WI38 (cell line): ENCODE results near the gene SQSTM1.

Experiments
- H3K4me3 ChIP-seq: 2 replicates; pipeline ENCODE4 v1.5.1; 2011; ENCODE audit warnings: low read depth, mild to moderate bottlenecking, control low read depth, low read length
- CTCF ChIP-seq: IDR thresholded peaks from 2 replicates; pipeline ENCODE4 v1.5.1; 2012; ENCODE audit warnings: low read depth, mild to moderate bottlenecking, control low read depth, low read length

SQSTM1 gene

GRCh38 chr5:179817890-179818745, 2.6 kb upstream of the SQSTM1 start:
- no peak for TF ChIP-seq CTCF

GRCh38 chr5:179818746-179819295, 1.9 kb upstream of the SQSTM1 start:
- TF ChIP-seq CTCF = no peak
- H3K4me3 ChIP-seq = peak overlapping the region; percentile 34

More at GRCh38 chr5:179817890-179818745, 2.6 kb upstream of the SQSTM1 start:
- peak overlapping the region; percentile 34; the same call in 1 of the 2 replicates for H3K4me3 ChIP-seq

- TF ChIP-seq CTCF = no peak
These were observed 1.2 kb upstream of the SQSTM1 start for GRCh38 chr5:179819296-179820126.

GRCh38 chr5:179820127-179820482, 600 bp upstream of the SQSTM1 start:
- H3K4me3 ChIP-seq = peak overlapping the region; percentile 98

More at GRCh38 chr5:179819296-179820126, 1.2 kb upstream of the SQSTM1 start:
- no peak overlapping the region for H3K4me3 ChIP-seq

GRCh38 chr5:179821298-179822058, 773 bp downstream of the SQSTM1 start:
- H3K4me3 ChIP-seq = peak overlapping the region; percentile 98
- no peak for TF ChIP-seq CTCF

More at GRCh38 chr5:179820127-179820482, 600 bp upstream of the SQSTM1 start:
- no peak for TF ChIP-seq CTCF

GRCh38 chr5:179822059-179822432, 1.3 kb downstream of the SQSTM1 start:
- TF ChIP-seq CTCF = no peak

More at GRCh38 chr5:179822059-179822432, 1.3 kb downstream of the SQSTM1 start:
- H3K4me3 ChIP-seq = peak overlapping the region; percentile 98
